ENCODE measurements around the gene GMDS. TPM values are rescaled to one million over a fixed set of nuclear protein-coding genes. Genes with fewer than 3 reads are reported as not detected.

Gene GMDS
- total RNA-seq, 1 experiment from 2014 or later, result 27.6 TPM

DNA sequence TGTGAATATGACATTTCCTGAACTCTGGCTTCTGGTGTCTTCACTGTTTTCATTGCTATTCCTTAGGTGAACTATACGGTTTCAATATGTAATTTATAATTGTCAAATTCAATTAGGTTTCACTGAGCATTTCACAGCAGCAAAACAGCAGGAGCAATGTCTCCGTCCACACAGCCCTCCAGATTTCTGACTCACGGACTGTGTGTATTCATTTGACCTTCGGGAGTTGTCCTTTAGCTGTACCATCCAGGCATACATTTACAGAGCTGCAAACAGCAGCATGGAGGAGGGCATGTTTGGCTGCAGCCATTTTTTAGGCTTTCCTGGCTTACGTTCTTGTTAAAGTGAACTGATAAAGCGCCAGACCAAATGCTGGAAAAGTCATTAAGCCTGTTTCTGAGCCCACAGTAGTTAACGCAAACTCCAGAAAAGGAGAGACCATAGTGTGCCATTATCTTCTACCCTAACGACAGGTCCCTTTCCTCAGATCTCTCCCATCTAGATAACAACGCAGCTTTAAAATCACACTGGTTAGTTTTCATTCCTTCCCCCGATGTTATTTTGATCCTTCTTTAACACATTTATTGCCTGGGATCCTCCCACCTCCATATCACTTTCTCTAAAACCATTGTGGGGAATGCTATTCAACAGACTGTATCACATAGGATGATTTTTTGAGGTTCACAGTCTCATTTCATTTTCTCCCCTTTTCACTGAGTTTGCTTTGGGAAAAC is 617.4 kb downstream of the GMDS start:
- Histone ChIP-seq H3K27me3 (ENCODE audit: insufficient read depth, low read length) (peaks cover 54% of the 10 kb centered on the region), H3K56ac (ENCODE audit: insufficient read length, low read depth, low read length) (no peak overlapping the region), H3K4ac (ENCODE audit: low read depth, low read length) (no peak overlapping the region), H4K91ac (ENCODE audit: insufficient read length, low read depth, low read length) (no peak overlapping the region), H4K20me1 (ENCODE audit: control insufficient read depth, insufficient read depth, insufficient read length) (no peaks in the 10 kb centered on the region), H3T11ph (ENCODE audit: low read length) (no peak overlapping the region), H3K27ac (ENCODE audit: insufficient read length, low read depth, low read length) (no peak overlapping the region), H2BK5ac (ENCODE audit: insufficient read length, low read length) (no peak overlapping the region), H4K8ac (replicated peaks; ENCODE audit: insufficient read length, low read depth, low read length) (no peak overlapping the region), H3K23me2 (ENCODE audit: insufficient read length, low read depth, low read length, poor library complexity, severe bottlenecking) (peaks cover 12% of the 10 kb centered on the region), H3K14ac (ENCODE audit: insufficient read depth, low read length) (no peak overlapping the region), H3K9ac (ENCODE audit: extremely low read depth, insufficient read length, low read length) (no peak overlapping the region), H3K9me3 (ENCODE audit: control insufficient read depth, low read depth, low read length) (no peaks in the 10 kb centered on the region), H3K4me2 (ENCODE audit: insufficient read depth, insufficient read length, low read length) (no peak overlapping the region), H4K5ac (ENCODE audit: insufficient read length, low read depth, low read length) (no peak overlapping the region), H2BK15ac (ENCODE audit: low read depth, low read length) (no peak overlapping the region), H3K4me1 (ENCODE audit: insufficient read depth, low read length) (no peaks in the 10 kb centered on the region), H2BK20ac (ENCODE audit: low read depth, low read length, poor library complexity, severe bottlenecking) (no peak overlapping the region), H3K18ac (ENCODE audit: insufficient read length, low read depth, low read length) (no peak overlapping the region), H2BK120ac (ENCODE audit: low read depth, low read length, poor library complexity, severe bottlenecking) (no peak overlapping the region), H3K79me1 (ENCODE audit: insufficient read depth, low read depth, low read length, poor library complexity, severe bottlenecking) (no peaks in the 10 kb centered on the region), H2AK5ac (ENCODE audit: insufficient read length, low read length) (no peak overlapping the region), H2AFZ (ENCODE audit: low read length) (no peak overlapping the region), H3K79me2 (ENCODE audit: insufficient read depth, low read length) (no peaks in the 10 kb centered on the region), H2BK12ac (ENCODE audit: insufficient read length, low read depth, low read length) (no peak overlapping the region), H3K23ac (ENCODE audit: insufficient read length, low read depth, low read length) (no peak overlapping the region)
- DNase-seq, result no peak
- H3K9me3 Mint-ChIP-seq, result no peaks in the 10 kb centered on the region; a peak in 1 of 5 replicates
- H3K27me3 Mint-ChIP-seq (ENCODE audit: low read depth), result peaks cover 96% of the 10 kb centered on the region
- H3K36me3 Mint-ChIP-seq (ENCODE audit: insufficient read depth in 1 of 3, low read depth in 3 of 3), result no peaks in the 10 kb centered on the region
- no CpG with 5 or more reads among the region's 10 CpGs for WGBS (ENCODE audit: extremely low coverage, insufficient read length, low lambda C conversion rate)
- no peak overlapping the region for H3K4me3 Mint-ChIP-seq
- TF ChIP-seq, protein P1, sequence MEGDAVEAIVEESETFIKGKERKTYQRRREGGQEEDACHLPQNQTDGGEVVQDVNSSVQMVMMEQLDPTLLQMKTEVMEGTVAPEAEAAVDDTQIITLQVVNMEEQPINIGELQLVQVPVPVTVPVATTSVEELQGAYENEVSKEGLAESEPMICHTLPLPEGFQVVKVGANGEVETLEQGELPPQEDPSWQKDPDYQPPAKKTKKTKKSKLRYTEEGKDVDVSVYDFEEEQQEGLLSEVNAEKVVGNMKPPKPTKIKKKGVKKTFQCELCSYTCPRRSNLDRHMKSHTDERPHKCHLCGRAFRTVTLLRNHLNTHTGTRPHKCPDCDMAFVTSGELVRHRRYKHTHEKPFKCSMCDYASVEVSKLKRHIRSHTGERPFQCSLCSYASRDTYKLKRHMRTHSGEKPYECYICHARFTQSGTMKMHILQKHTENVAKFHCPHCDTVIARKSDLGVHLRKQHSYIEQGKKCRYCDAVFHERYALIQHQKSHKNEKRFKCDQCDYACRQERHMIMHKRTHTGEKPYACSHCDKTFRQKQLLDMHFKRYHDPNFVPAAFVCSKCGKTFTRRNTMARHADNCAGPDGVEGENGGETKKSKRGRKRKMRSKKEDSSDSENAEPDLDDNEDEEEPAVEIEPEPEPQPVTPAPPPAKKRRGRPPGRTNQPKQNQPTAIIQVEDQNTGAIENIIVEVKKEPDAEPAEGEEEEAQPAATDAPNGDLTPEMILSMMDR (conservative IDR thresholded peaks at IDR 0.05), result no peak
- H3K4me1 Mint-ChIP-seq, result peaks cover 10% of the 10 kb centered on the region in 2 experiments
- H3K27ac Mint-ChIP-seq, result no peak overlapping the region
